GM12801 (cell line): Measurements from ENCODE around the gene TLR7.

Experiments used
- CTCF ChIP-seq: IDR thresholded peaks from one replicate; pipeline ENCODE4 v1.5.1; 2011; ENCODE audit warnings: control low read depth; ENCODE audit not compliant: insufficient read length; ENCODE audit errors: extremely low read depth

TLR7 gene

GRCh38 chrX:12898073-12898472 is 31.2 kb downstream of the TLR7 start:
- no peak for TF ChIP-seq CTCF

- TF ChIP-seq CTCF, result no peak
Observed at GRCh38 chrX:12899506-12899905, 32.6 kb downstream of the TLR7 start.

- no peak for TF ChIP-seq CTCF
Observed at GRCh38 chrX:12901486-12901885, 34.6 kb downstream of the TLR7 start.

- TF ChIP-seq CTCF, result no peak
Observed at GRCh38 chrX:12903646-12904045, 36.8 kb downstream of the TLR7 start.

- TF ChIP-seq CTCF, result no peak
Observed at GRCh38 chrX:12906046-12906761, 39.3 kb downstream of the TLR7 start, which contains the start of gene TLR8. Gene TLR8 (plus strand): TSS chrX:12906620. CDS start chrX:12906707, 87 bp downstream.

DNA sequence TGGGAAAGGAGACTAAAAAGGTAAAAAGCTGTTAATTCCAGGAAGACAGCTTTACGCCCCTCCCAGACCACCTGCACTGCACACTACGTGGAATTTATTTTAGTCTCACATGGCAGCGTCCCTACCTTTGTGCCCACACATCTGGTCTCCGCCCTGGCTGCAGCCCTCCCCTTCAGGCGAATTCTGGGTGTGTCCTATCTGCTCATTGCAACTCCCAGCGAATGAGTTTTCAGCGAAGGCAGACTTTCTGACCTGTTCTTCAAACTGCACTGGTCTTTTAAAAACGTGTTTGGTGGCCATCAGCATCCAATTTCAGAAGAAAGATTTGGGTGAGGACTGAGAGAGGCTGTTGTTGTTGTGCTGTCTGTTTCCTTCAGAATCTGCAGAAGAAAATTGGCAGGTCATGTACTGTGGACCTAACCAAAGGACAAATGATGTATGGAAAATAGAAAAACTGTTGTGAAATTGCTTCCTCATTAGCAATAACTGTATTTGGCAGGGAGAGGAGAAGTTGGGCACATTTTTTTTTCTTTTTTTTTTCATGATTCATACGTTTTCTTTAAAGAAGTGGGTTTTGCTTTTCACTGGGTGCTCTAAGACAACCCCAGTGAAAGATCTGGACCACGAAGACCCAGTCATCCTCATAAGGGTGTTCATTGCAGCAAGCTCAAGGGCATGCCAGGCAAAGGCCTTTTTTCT is 43.7 kb downstream of the TLR7 start:
- TF ChIP-seq CTCF, result no peak

- no peak for TF ChIP-seq CTCF
Observed at GRCh38 chrX:12911122-12911470, 44.2 kb downstream of the TLR7 start.
